GM23338 (cell line): ENCODE results near the gene HRH2. TPM values are rescaled to one million over a fixed set of nuclear protein-coding genes. Genes with fewer than 3 reads are reported as not detected.

Experiments
- ATAC-seq: fragments of 200-7000 bp; cut with Tn5 transposase; 3 replicates; pipeline ENCODE4 v1.9.1; 2020
- DNase-seq: peaks from one replicate; pipeline ENCODE4 v3.0.0-alpha.2; 2015; ENCODE audit warnings: low spot score
- H2AFZ ChIP-seq: fragments of 200-600 bp; sonication (generic); 2 replicates; pipeline ENCODE4 v1.8.0; 2016; ENCODE audit warnings: antibody characterized with exemption, mild to moderate bottlenecking, moderate library complexity
- H3F3A ChIP-seq: fragments of 200-600 bp; sonication (generic); replicated peaks from 2 replicates; pipeline ENCODE4 v1.8.0; 2017; ENCODE audit warnings: antibody characterized with exemption, mixed run types, low read depth
- H3K27ac ChIP-seq: fragments of 200-600 bp; sonication (generic); 2 replicates; pipeline ENCODE4 v1.6.1; 2016; ENCODE audit warnings: low read depth
- H3K27me3 ChIP-seq: fragments of 200-600 bp; sonication (generic); 2 replicates; pipeline ENCODE4 v1.8.0; 2016; ENCODE audit warnings: mild to moderate bottlenecking, mixed run types, moderate library complexity; ENCODE audit not compliant: insufficient read depth
- H3K36me3 ChIP-seq: fragments of 200-600 bp; sonication (generic); 2 replicates; pipeline ENCODE4 v1.8.0; 2016; ENCODE audit warnings: mild to moderate bottlenecking; ENCODE audit not compliant: insufficient read depth
- H3K4me1 ChIP-seq: fragments of 200-600 bp; sonication (generic); 2 replicates; pipeline ENCODE4 v1.8.0; 2016; ENCODE audit warnings: mild to moderate bottlenecking, moderate library complexity; ENCODE audit not compliant: insufficient read depth
- H3K4me2 ChIP-seq: fragments of 200-600 bp; sonication (generic); 2 replicates; pipeline ENCODE4 v1.7.1; 2017; ENCODE audit warnings: mixed run types
- H3K4me3 ChIP-seq: fragments of 200-600 bp; sonication (generic); 2 replicates; pipeline ENCODE4 v1.6.1; 2016; ENCODE audit warnings: mixed run types
- H3K79me2 ChIP-seq: fragments of 200-600 bp; sonication (generic); replicated peaks from 2 replicates; pipeline ENCODE4 v1.8.0; 2017; ENCODE audit warnings: mild to moderate bottlenecking; ENCODE audit not compliant: insufficient read depth
- H3K9me2 ChIP-seq: fragments of 200-600 bp; sonication (generic); 2 replicates; pipeline ENCODE4 v1.8.0; 2017; ENCODE audit not compliant: insufficient read depth
- H4K20me1 ChIP-seq: fragments of 200-600 bp; sonication (generic); replicated peaks from 2 replicates; pipeline ENCODE4 v1.8.0; 2017; ENCODE audit warnings: mild to moderate bottlenecking; ENCODE audit not compliant: insufficient read depth
- H3K27ac Mint-ChIP-seq: 2 replicates; pipeline ENCODE4 v1.8.0; 2020; ENCODE audit warnings: inconsistent platforms, mild to moderate bottlenecking, moderate library complexity, mixed read lengths
- H3K27me3 Mint-ChIP-seq: 3 replicates; pipeline ENCODE4 v1.8.0; 2022; ENCODE audit warnings: low read depth, mild to moderate bottlenecking, moderate library complexity, mixed read lengths, inconsistent platforms; ENCODE audit not compliant: insufficient read depth, poor library complexity
- H3K36me3 Mint-ChIP-seq: 3 replicates; pipeline ENCODE4 v1.8.0; 2021; ENCODE audit warnings: low read depth, mild to moderate bottlenecking, inconsistent platforms, moderate library complexity, mixed read lengths
- H3K4me1 Mint-ChIP-seq: 3 replicates; pipeline ENCODE4 v1.8.0; 2020; ENCODE audit warnings: mild to moderate bottlenecking, inconsistent platforms, mixed read lengths
- H3K4me3 Mint-ChIP-seq: 3 replicates; pipeline ENCODE4 v1.8.0; 2021; ENCODE audit warnings: moderate library complexity, mild to moderate bottlenecking, inconsistent platforms, mixed read lengths
- H3K9me3 Mint-ChIP-seq: 3 replicates; pipeline ENCODE4 v1.8.0; 2020; ENCODE audit warnings: moderate library complexity, mild to moderate bottlenecking, inconsistent platforms, mixed read lengths
- CREB1 ChIP-seq: fragments of 250-450 bp; sonication (Bioruptor Pico); IDR thresholded peaks from 2 replicates; pipeline ENCODE4 v1.5.0; 2020; ENCODE audit warnings: low read depth, mild to moderate bottlenecking, moderate library complexity
- EZH2 ChIP-seq: fragments of 200-600 bp; sonication (generic); IDR thresholded peaks from one replicate; pipeline ENCODE4 v1.8.0; 2017; ENCODE audit warnings: antibody characterized with exemption, mild to moderate bottlenecking, low read depth; ENCODE audit not compliant: unreplicated experiment
- EZH2phosphoT487 ChIP-seq: fragments of 200-600 bp; sonication (generic); IDR thresholded peaks from one replicate; pipeline ENCODE4 v1.8.1; 2018; ENCODE audit warnings: antibody characterized with exemption; ENCODE audit not compliant: unreplicated experiment
- JUNB ChIP-seq: IDR thresholded peaks from one replicate; pipeline ENCODE4 v1.6.1; 2016; ENCODE audit warnings: antibody characterized with exemption; ENCODE audit not compliant: unreplicated experiment
- POLR2AphosphoS5 ChIP-seq: IDR thresholded peaks from 2 replicates; pipeline ENCODE4 v1.6.1; 2016; ENCODE audit warnings: antibody characterized with exemption, low read depth
- STAT1 ChIP-seq: IDR thresholded peaks from one replicate; pipeline ENCODE4 v1.6.1; 2016; ENCODE audit warnings: antibody characterized with exemption; ENCODE audit not compliant: unreplicated experiment
- ZNF114 ChIP-seq: fragments of 250-450 bp; sonication (Bioruptor Pico); IDR thresholded peaks from 2 replicates; pipeline ENCODE4 v1.5.0; 2020; ENCODE audit warnings: mild to moderate bottlenecking, moderate library complexity
- ZNF331 ChIP-seq: fragments of 250-450 bp; sonication (Bioruptor Pico); IDR thresholded peaks from 2 replicates; pipeline ENCODE4 v1.5.0; 2020; ENCODE audit warnings: low read depth, mild to moderate bottlenecking, moderate library complexity
- polyA plus RNA-seq: library from polyadenylated mRNA; unstranded; fragments of >200 nt; fragmentation: Nextera tagmentation; extraction: Ambion mirVana; gene quantifications from 2 replicates; pipeline ENCODE4 v1.2.1, GENCODE V29; 2016
- total RNA-seq: library from RNA; depleted of rRNA; stranded (reverse); fragments of >200 nt; shearing (Covaris generic); gene quantifications from 2 replicates; pipeline ENCODE4 v1.2.3, GENCODE V29; 2014
- TF ChIP-seq, protein P1 (sequence below): IDR thresholded peaks from 2 replicates; pipeline ENCODE4 v1.6.1; 2016; ENCODE audit warnings: antibody characterized with exemption
- TF ChIP-seq, protein P2 (sequence below): fragments of 250-450 bp; sonication (Bioruptor Pico); IDR thresholded peaks from 2 replicates; pipeline ENCODE4 v1.5.0; 2020; ENCODE audit warnings: mild to moderate bottlenecking, moderate library complexity
- TF ChIP-seq, protein P3 (sequence below), 2 experiments: fragments of 200-600 bp in 1 of 2; sonication (generic) in 1 of 2; conservative IDR thresholded peaks; 2 replicates each; pipeline versions ENCODE4 v1.5.1 to v1.6.1; 2016 to 2017; ENCODE audit warnings: antibody characterized with exemption in 2 of 2, low read depth in 2 of 2, mild to moderate bottlenecking in 2 of 2, moderate library complexity in 1 of 2
- TF ChIP-seq, protein P4 (sequence below): IDR thresholded peaks from one replicate; pipeline ENCODE4 v1.6.1; 2018; ENCODE audit warnings: antibody characterized with exemption; ENCODE audit not compliant: unreplicated experiment

The HRH2 gene
- total and polyA plus RNA-seq, 2 experiments from 2014 or later: 6.8 to 7.0 TPM

DNA sequence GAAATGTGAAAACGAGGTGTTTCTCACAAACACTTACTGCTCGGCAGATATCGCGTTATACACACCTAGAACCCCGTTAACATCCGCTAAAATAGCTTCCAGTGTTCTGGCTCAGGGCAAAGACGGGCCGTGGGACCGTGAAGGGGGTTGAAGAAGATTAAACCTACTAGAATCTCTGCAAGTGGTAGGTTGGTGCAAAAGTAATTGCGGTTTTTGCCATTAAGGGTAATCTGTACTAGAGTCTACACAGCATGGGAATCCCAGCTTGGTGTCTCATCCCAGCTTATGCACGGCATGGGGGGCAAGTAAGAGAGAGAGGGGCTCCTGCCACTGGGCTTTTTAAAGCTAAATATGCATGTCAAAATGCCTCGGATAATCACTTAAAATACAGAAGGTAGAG lies 43.9 kb downstream of the HRH2 start (continued):
- TF ChIP-seq, protein P1, sequence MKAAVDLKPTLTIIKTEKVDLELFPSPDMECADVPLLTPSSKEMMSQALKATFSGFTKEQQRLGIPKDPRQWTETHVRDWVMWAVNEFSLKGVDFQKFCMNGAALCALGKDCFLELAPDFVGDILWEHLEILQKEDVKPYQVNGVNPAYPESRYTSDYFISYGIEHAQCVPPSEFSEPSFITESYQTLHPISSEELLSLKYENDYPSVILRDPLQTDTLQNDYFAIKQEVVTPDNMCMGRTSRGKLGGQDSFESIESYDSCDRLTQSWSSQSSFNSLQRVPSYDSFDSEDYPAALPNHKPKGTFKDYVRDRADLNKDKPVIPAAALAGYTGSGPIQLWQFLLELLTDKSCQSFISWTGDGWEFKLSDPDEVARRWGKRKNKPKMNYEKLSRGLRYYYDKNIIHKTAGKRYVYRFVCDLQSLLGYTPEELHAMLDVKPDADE: no peak

DNA sequence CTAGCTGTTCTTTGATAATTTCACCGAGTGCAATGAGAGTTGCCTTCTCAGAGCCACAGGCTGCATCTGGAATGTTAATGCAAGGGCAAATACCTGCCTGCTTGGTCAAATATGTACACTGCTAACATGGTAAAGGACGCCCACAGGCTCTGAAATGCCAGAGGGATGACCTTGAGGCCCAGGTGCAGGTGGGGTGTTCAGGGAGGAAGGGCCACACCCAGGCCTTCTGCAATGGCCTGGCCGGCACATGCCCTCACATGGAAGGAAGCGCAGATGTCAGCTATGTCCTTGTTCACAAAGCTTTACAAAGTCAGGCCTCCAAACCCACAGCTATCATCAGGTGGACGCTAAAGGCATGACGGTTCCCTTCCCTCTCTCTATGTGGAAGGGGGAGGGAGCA lies 48.6 kb downstream of the HRH2 start:
- Mint-ChIP-seq H3K9me3 (peaks cover 25% of the 10 kb centered on the region), H3K27me3 (peaks cover 11% of the 10 kb centered on the region), H3K36me3 (peaks cover 32% of the 10 kb centered on the region), H3K27ac (no peak overlapping the region), H3K4me3 (no peak overlapping the region), H3K4me1 (no peaks in the 10 kb centered on the region)
- no peaks in the 10 kb centered on the region for H3F3A ChIP-seq
- ATAC-seq (no peak), DNase-seq (no peak)
- no peaks in the 10 kb centered on the region for H3K36me3 ChIP-seq
- H4K20me1 ChIP-seq: no peaks in the 10 kb centered on the region
- H3K27me3 ChIP-seq: no peaks in the 10 kb centered on the region
- no peak overlapping the region for H3K27ac ChIP-seq
- H3K4me3 ChIP-seq: no peak overlapping the region
- H3K9me2 ChIP-seq: no peaks in the 10 kb centered on the region
- H3K79me2 ChIP-seq: no peaks in the 10 kb centered on the region
- H2AFZ ChIP-seq: no peak overlapping the region
- H3K4me1 ChIP-seq: no peaks in the 10 kb centered on the region
- H3K4me2 ChIP-seq: no peak overlapping the region
- TF ChIP-seq CREB1 (CRISPR knock-in tag) (no peak), ZNF114 (CRISPR knock-in tag) (no peak), POLR2AphosphoS5 (no peak), STAT1 (no peak), EZH2 (no peak), JUNB (no peak), ZNF331 (CRISPR knock-in tag) (no peak), EZH2phosphoT487 (no peak)
- TF ChIP-seq, protein P1: no peak
- TF ChIP-seq, protein P2, sequence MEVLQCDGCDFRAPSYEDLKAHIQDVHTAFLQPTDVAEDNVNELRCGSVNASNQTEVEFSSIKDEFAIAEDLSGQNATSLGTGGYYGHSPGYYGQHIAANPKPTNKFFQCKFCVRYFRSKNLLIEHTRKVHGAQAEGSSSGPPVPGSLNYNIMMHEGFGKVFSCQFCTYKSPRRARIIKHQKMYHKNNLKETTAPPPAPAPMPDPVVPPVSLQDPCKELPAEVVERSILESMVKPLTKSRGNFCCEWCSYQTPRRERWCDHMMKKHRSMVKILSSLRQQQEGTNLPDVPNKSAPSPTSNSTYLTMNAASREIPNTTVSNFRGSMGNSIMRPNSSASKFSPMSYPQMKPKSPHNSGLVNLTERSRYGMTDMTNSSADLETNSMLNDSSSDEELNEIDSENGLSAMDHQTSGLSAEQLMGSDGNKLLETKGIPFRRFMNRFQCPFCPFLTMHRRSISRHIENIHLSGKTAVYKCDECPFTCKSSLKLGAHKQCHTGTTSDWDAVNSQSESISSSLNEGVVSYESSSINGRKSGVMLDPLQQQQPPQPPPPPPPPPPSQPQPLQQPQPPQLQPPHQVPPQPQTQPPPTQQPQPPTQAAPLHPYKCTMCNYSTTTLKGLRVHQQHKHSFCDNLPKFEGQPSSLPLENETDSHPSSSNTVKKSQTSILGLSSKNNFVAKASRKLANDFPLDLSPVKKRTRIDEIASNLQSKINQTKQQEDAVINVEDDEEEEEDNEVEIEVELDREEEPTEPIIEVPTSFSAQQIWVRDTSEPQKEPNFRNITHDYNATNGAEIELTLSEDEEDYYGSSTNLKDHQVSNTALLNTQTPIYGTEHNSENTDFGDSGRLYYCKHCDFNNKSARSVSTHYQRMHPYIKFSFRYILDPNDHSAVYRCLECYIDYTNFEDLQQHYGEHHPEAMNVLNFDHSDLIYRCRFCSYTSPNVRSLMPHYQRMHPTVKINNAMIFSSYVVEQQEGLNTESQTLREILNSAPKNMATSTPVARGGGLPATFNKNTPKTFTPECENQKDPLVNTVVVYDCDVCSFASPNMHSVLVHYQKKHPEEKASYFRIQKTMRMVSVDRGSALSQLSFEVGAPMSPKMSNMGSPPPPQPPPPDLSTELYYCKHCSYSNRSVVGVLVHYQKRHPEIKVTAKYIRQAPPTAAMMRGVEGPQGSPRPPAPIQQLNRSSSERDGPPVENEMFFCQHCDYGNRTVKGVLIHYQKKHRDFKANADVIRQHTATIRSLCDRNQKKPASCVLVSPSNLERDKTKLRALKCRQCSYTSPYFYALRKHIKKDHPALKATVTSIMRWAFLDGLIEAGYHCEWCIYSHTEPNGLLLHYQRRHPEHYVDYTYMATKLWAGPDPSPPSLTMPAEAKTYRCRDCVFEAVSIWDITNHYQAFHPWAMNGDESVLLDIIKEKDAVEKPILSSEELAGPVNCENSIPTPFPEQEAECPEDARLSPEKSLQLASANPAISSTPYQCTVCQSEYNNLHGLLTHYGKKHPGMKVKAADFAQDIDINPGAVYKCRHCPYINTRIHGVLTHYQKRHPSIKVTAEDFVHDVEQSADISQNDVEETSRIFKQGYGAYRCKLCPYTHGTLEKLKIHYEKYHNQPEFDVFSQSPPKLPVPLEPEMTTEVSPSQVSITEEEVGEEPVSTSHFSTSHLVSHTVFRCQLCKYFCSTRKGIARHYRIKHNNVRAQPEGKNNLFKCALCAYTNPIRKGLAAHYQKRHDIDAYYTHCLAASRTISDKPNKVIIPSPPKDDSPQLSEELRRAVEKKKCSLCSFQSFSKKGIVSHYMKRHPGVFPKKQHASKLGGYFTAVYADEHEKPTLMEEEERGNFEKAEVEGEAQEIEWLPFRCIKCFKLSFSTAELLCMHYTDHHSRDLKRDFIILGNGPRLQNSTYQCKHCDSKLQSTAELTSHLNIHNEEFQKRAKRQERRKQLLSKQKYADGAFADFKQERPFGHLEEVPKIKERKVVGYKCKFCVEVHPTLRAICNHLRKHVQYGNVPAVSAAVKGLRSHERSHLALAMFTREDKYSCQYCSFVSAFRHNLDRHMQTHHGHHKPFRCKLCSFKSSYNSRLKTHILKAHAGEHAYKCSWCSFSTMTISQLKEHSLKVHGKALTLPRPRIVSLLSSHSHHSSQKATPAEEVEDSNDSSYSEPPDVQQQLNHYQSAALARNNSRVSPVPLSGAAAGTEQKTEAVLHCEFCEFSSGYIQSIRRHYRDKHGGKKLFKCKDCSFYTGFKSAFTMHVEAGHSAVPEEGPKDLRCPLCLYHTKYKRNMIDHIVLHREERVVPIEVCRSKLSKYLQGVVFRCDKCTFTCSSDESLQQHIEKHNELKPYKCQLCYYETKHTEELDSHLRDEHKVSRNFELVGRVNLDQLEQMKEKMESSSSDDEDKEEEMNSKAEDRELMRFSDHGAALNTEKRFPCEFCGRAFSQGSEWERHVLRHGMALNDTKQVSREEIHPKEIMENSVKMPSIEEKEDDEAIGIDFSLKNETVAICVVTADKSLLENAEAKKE: no peak
- TF ChIP-seq, protein P3, sequence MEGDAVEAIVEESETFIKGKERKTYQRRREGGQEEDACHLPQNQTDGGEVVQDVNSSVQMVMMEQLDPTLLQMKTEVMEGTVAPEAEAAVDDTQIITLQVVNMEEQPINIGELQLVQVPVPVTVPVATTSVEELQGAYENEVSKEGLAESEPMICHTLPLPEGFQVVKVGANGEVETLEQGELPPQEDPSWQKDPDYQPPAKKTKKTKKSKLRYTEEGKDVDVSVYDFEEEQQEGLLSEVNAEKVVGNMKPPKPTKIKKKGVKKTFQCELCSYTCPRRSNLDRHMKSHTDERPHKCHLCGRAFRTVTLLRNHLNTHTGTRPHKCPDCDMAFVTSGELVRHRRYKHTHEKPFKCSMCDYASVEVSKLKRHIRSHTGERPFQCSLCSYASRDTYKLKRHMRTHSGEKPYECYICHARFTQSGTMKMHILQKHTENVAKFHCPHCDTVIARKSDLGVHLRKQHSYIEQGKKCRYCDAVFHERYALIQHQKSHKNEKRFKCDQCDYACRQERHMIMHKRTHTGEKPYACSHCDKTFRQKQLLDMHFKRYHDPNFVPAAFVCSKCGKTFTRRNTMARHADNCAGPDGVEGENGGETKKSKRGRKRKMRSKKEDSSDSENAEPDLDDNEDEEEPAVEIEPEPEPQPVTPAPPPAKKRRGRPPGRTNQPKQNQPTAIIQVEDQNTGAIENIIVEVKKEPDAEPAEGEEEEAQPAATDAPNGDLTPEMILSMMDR (conservative IDR thresholded peaks at IDR 0.05; ENCODE audit: low read depth in 2 of 2): no peak
- TF ChIP-seq, protein P4, sequence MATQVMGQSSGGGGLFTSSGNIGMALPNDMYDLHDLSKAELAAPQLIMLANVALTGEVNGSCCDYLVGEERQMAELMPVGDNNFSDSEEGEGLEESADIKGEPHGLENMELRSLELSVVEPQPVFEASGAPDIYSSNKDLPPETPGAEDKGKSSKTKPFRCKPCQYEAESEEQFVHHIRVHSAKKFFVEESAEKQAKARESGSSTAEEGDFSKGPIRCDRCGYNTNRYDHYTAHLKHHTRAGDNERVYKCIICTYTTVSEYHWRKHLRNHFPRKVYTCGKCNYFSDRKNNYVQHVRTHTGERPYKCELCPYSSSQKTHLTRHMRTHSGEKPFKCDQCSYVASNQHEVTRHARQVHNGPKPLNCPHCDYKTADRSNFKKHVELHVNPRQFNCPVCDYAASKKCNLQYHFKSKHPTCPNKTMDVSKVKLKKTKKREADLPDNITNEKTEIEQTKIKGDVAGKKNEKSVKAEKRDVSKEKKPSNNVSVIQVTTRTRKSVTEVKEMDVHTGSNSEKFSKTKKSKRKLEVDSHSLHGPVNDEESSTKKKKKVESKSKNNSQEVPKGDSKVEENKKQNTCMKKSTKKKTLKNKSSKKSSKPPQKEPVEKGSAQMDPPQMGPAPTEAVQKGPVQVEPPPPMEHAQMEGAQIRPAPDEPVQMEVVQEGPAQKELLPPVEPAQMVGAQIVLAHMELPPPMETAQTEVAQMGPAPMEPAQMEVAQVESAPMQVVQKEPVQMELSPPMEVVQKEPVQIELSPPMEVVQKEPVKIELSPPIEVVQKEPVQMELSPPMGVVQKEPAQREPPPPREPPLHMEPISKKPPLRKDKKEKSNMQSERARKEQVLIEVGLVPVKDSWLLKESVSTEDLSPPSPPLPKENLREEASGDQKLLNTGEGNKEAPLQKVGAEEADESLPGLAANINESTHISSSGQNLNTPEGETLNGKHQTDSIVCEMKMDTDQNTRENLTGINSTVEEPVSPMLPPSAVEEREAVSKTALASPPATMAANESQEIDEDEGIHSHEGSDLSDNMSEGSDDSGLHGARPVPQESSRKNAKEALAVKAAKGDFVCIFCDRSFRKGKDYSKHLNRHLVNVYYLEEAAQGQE: no peak
